Keratinocyte (primary cell): ENCODE results near the gene STMN3. TPM values are rescaled to one million over a fixed set of nuclear protein-coding genes. Genes with fewer than 3 reads are reported as not detected.
"Not testable (repeated sequence)": the region's sequence is repeated elsewhere in the genome, so short reads cannot be mapped to it uniquely, and the experiment has no call there.

Experiments used
- DNase-seq: peaks from one replicate; pipeline ENCODE4 v3.0.0-alpha.2; 2011; ENCODE audit warnings: low read depth, missing footprints, low spot score
- FAIRE-seq: peaks from 2 replicates; lab custom pipeline; 2011; peaks lifted over from hg19 to GRCh38; lab: Jason Lieb, UNC
- H2AFZ ChIP-seq: 2 replicates; pipeline ENCODE4 v1.6.0; 2012; ENCODE audit warnings: low read length, control low read depth, inconsistent platforms; ENCODE audit not compliant: control insufficient read depth
- H3K27ac ChIP-seq: 2 replicates; pipeline ENCODE4 v1.5.1; 2011; ENCODE audit warnings: low read length; ENCODE audit not compliant: control insufficient read depth, insufficient read depth
- H3K27me3 ChIP-seq: 3 replicates; pipeline ENCODE4 v1.6.0; 2011; ENCODE audit warnings: low read length; ENCODE audit not compliant: control insufficient read depth, insufficient read depth; ENCODE audit errors: extremely low read depth
- H3K36me3 ChIP-seq, 2 experiments: 2 replicates in 1 of 2; 3 replicates in 1 of 2; pipeline ENCODE4 v1.5.1; 2011; ENCODE audit warnings: low read length in 2 of 2, mild to moderate bottlenecking in 1 of 2; ENCODE audit not compliant: control insufficient read depth in 2 of 2, insufficient read depth in 2 of 2; ENCODE audit errors: extremely low read depth in 1 of 2
- H3K4me1 ChIP-seq: 3 replicates; pipeline ENCODE4 v1.5.1; 2011; ENCODE audit warnings: low read length; ENCODE audit not compliant: control insufficient read depth, insufficient read depth; ENCODE audit errors: extremely low read depth
- H3K4me2 ChIP-seq: 3 replicates; pipeline ENCODE4 v1.6.0; 2011; ENCODE audit warnings: low read depth, low read length; ENCODE audit not compliant: control insufficient read depth, insufficient read depth; ENCODE audit errors: extremely low read depth
- H3K4me3 ChIP-seq, 3 experiments: fragments of 200-600 bp in 1 of 3; sonication (generic) in 1 of 3; 2 replicates in 2 of 3; 3 replicates in 1 of 3; pipeline ENCODE4 v1.5.1; 2011 to 2016; ENCODE audit warnings: low read length in 3 of 3, mild to moderate bottlenecking in 3 of 3, control low read depth in 2 of 3, inconsistent platforms in 1 of 3, low read depth in 1 of 3, mixed read lengths in 1 of 3, mixed run types in 1 of 3, moderate library complexity in 1 of 3; ENCODE audit not compliant: control insufficient read depth in 2 of 3, insufficient read depth in 2 of 3; ENCODE audit errors: extremely low read depth in 1 of 3
- H3K79me2 ChIP-seq: 2 replicates; pipeline ENCODE4 v1.6.0; 2012; ENCODE audit warnings: low read length; ENCODE audit not compliant: control insufficient read depth, insufficient read depth
- H3K9ac ChIP-seq: 3 replicates; pipeline ENCODE4 v1.6.0; 2011; ENCODE audit warnings: low read length; ENCODE audit not compliant: control insufficient read depth, insufficient read depth; ENCODE audit errors: extremely low read depth
- H3K9me1 ChIP-seq: 3 replicates; pipeline ENCODE4 v1.6.0; 2011; ENCODE audit warnings: low read length; ENCODE audit not compliant: control insufficient read depth, insufficient read depth; ENCODE audit errors: extremely low read depth
- H3K9me3 ChIP-seq: 2 replicates; pipeline ENCODE4 v1.5.1; 2012; ENCODE audit warnings: low read depth, low read length; ENCODE audit not compliant: control insufficient read depth
- H4K20me1 ChIP-seq: 3 replicates; pipeline ENCODE4 v1.6.0; 2011; ENCODE audit warnings: low read length; ENCODE audit not compliant: control insufficient read depth, insufficient read depth; ENCODE audit errors: extremely low read depth
- CTCF ChIP-seq, 3 experiments: IDR thresholded peaks in 1 of 3; conservative IDR thresholded peaks in 1 of 3; optimal IDR thresholded peaks in 1 of 3; 2 replicates in 2 of 3; 3 replicates in 1 of 3; pipeline versions ENCODE3 to v1.5.1; 2011; ENCODE audit warnings: low read length in 3 of 3, mild to moderate bottlenecking in 3 of 3, moderate library complexity in 2 of 3, control low read depth in 1 of 3, inconsistent platforms in 1 of 3; ENCODE audit not compliant: insufficient read depth in 2 of 3; ENCODE audit errors: extremely low read depth in 1 of 3
- EZH2 ChIP-seq: IDR thresholded peaks from one replicate; pipeline ENCODE4 v1.6.1; 2012; ENCODE audit warnings: inconsistent platforms, mild to moderate bottlenecking, low read length, moderate library complexity
- dilution Hi-C: fragments of 300-500 bp; cut with MboI; formaldehyde crosslinking; loops from one replicate; pipeline ENCODE4 v1.7.0; 2020; ENCODE audit warnings: low sequenced_read_pairs; ENCODE audit not compliant: extremely low pct_ligation_motif_present
- polyA plus RNA-seq, 5 experiments: library from polyadenylated mRNA; depleted of rRNA in 3 of 5; stranded (reverse) in 3 of 5; stranded (forward) in 1 of 5; unstranded in 1 of 5; fragments of >200 nt; gene quantifications; 1 replicate in 1 of 5; 2 replicates in 3 of 5; 3 replicates in 1 of 5; pipeline versions ENCODE4 v1.2.1 to v1.2.3, GENCODE V29; 2011 to 2012; ENCODE audit warnings: missing spikeins in 2 of 5, low read depth in 1 of 5, low replicate concordance in 1 of 5

The STMN3 gene
- polyA plus RNA-seq, 1 donor (not counting 4 experiments of a cell fraction or from before 2014, with no cell fraction given): 12.0 TPM

GRCh38 chr20:63672666-63673065, 19.4 kb upstream of the STMN3 start:
- Histone ChIP-seq H3K9ac (no peak overlapping the region), H3K79me2 (no peaks in the 10 kb centered on the region), H2AFZ (no peak overlapping the region), H3K4me3 (no peak overlapping the region), H3K36me3 (peaks cover 13 to 14% of the 10 kb centered on the region in 2 experiments), H3K27me3 (no peaks in the 10 kb centered on the region), H3K27ac (no peak overlapping the region), H3K9me1 (no peaks in the 10 kb centered on the region), H3K4me2 (no peak overlapping the region), H4K20me1 (no peaks in the 10 kb centered on the region), H3K4me1 (no peaks in the 10 kb centered on the region), H3K9me3 (no peaks in the 10 kb centered on the region)
- DNase-seq (no peak), FAIRE-seq (no peak)
- dilution Hi-C loops: no loop called here
- TF ChIP-seq EZH2: no peak

DNA sequence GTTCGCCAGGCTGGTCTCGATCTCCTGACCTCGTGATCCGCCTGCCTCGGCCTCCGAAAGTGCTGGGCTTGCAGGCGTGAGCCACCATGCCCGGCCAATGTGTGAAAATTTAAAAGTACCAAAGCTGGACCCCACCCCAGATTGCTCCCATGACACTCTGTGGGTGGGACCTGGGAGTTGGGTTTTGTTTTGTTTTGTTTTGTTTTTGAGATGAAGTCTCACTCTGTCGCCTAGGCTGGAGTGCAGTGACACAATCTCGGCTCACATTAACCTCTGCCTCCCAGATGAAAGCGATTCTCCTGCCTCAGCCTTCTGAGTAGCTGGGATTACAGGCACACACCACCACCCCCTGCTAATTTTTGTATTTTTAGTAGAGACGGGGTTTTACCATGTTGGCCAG, 18.5 kb upstream of the STMN3 start:
- H3K36me3 ChIP-seq: peaks cover 14 to 17% of the 10 kb centered on the region in 2 experiments
- not testable (repeated sequence) for FAIRE-seq

GRCh38 chr20:63668351-63668750, 15.1 kb upstream of the STMN3 start:
- no peaks in the 10 kb centered on the region for H4K20me1 ChIP-seq
- no peak overlapping the region for H2AFZ ChIP-seq
- H3K36me3 ChIP-seq: peaks cover 15 to 18% of the 10 kb centered on the region in 2 experiments
- H3K27ac ChIP-seq: no peak overlapping the region
- no peaks in the 10 kb centered on the region for H3K9me3 ChIP-seq
- TF ChIP-seq EZH2 (no peak), CTCF (optimal IDR thresholded peaks at IDR 0.05 in 1 of 3, IDR thresholded peaks at IDR 0.05 in 1 of 3, conservative IDR thresholded peaks at IDR 0.05 in 1 of 3; ENCODE audit: extremely low read depth in 1 of 3, insufficient read depth in 2 of 3, low read length in 3 of 3) (no peak)
- dilution Hi-C loops: no loop called here
- no peak overlapping the region for H3K4me2 ChIP-seq
- DNase-seq (no peak), FAIRE-seq (no peak)
- no peaks in the 10 kb centered on the region for H3K9me1 ChIP-seq
- H3K4me3 ChIP-seq: no peak overlapping the region
- no peak overlapping the region for H3K9ac ChIP-seq
- peaks cover 3% of the 10 kb centered on the region for H3K79me2 ChIP-seq
- H3K4me1 ChIP-seq: no peaks in the 10 kb centered on the region
- H3K27me3 ChIP-seq: no peaks in the 10 kb centered on the region

More for the DNA sequence above, 18.5 kb upstream of the STMN3 start:
- H2AFZ ChIP-seq, H3K4me1 ChIP-seq, H3K79me2 ChIP-seq, H3K27me3 ChIP-seq, DNase-seq, H3K4me3 ChIP-seq, H3K27ac ChIP-seq, H3K9me1 ChIP-seq, H3K9me3 ChIP-seq, dilution Hi-C loops, H3K4me2 ChIP-seq, H4K20me1 ChIP-seq, H3K9ac ChIP-seq: not testable (repeated sequence)
